GM12878 (cell line): ENCODE measurements around the gene TM7SF3. TPM values are rescaled to one million over a fixed set of nuclear protein-coding genes. Genes with fewer than 3 reads are reported as not detected.

ENCODE experiments used
- ATAC-seq: fragments of 200-7000 bp; cut with Tn5 transposase; 3 replicates; pipeline ENCODE4 v1.9.1; 2020; ENCODE audit warnings: mild to moderate bottlenecking, moderate library complexity
- BruUV-seq: library from RNA; stranded (reverse); fragments of 400-500 nt; replicated peaks from 2 replicates; lab custom pipeline; 2021; lab: Mats Ljungman, UMichigan
- CTCF ChIA-PET: fragments of 300-600 bp; sonication (Branson Sonifier 250); formaldehyde crosslinking; extraction: SDS; loops from one replicate; lab custom pipeline; 2021; ENCODE audit warnings: inconsistent platforms; lab: Yijun Ruan, JAX
- POLR2A ChIA-PET: fragments of 350-600 bp; formaldehyde crosslinking; extraction: SDS; loops from one replicate; lab custom pipeline; 2021; ENCODE audit warnings: inconsistent platforms; lab: Charles Lee
- RAD21 ChIA-PET: fragments of 300-600 bp; sonication (Branson Sonifier 250); formaldehyde crosslinking; loops from one replicate; lab custom pipeline; 2023; ENCODE audit warnings: antibody characterized with exemption; ENCODE audit not compliant: unreplicated experiment; lab: Charles Lee
- SMC1A ChIA-PET: fragments of 300-600 bp; sonication (Branson Sonifier 250); formaldehyde crosslinking; loops from one replicate; lab custom pipeline; 2023; ENCODE audit not compliant: unreplicated experiment, uncharacterized antibody; lab: Charles Lee
- DNase-seq: peaks from one replicate; pipeline ENCODE4 v3.0.0-alpha.2; 2011; ENCODE audit warnings: low read depth, low spot score
- FAIRE-seq: peaks from 3 replicates; lab custom pipeline; 2011; peaks lifted over from hg19 to GRCh38; lab: Jason Lieb, UNC
- H2AFZ ChIP-seq: 2 replicates; pipeline ENCODE4 v1.6.0; 2011; ENCODE audit warnings: low read depth, low read length, control low read depth; ENCODE audit not compliant: control insufficient read depth
- H3K27ac ChIP-seq: 2 replicates; pipeline ENCODE4 v1.5.1; 2011; ENCODE audit warnings: control low read depth; ENCODE audit not compliant: control insufficient read depth, insufficient read depth
- H3K27me3 ChIP-seq, 2 experiments: replicated peaks in 1 of 2; 2 replicates each; pipeline versions ENCODE4 v1.6.0 to v1.6.1; 2011; ENCODE audit warnings: low read length in 1 of 2; ENCODE audit not compliant: control insufficient read depth in 2 of 2, insufficient read depth in 2 of 2
- H3K36me3 ChIP-seq, 2 experiments: 2 replicates each; pipeline ENCODE4 v1.5.1; 2011; ENCODE audit warnings: low read length in 1 of 2; ENCODE audit not compliant: control insufficient read depth in 2 of 2, insufficient read depth in 2 of 2
- H3K4me1 ChIP-seq: 2 replicates; pipeline ENCODE4 v1.6.1; 2011; ENCODE audit warnings: mild to moderate bottlenecking, low read length, moderate library complexity, mixed read lengths; ENCODE audit not compliant: control insufficient read depth, insufficient read depth
- H3K4me2 ChIP-seq: 2 replicates; pipeline ENCODE4 v1.6.0; 2011; ENCODE audit warnings: control low read depth; ENCODE audit not compliant: control insufficient read depth, insufficient read depth
- H3K4me3 ChIP-seq: fragments of 200-600 bp; sonication (generic); 2 replicates; pipeline ENCODE4 v1.5.1; 2016
- H3K79me2 ChIP-seq: 2 replicates; pipeline ENCODE4 v1.6.0; 2011; ENCODE audit warnings: low read length; ENCODE audit not compliant: control insufficient read depth, insufficient read depth
- H3K9ac ChIP-seq: 2 replicates; pipeline ENCODE4 v1.8.0; 2011; ENCODE audit warnings: low read length, control low read depth, mixed read lengths; ENCODE audit not compliant: control insufficient read depth, insufficient read depth
- H3K9me3 ChIP-seq: replicated peaks from 3 replicates; pipeline ENCODE4 v1.5.1; 2011; ENCODE audit warnings: mild to moderate bottlenecking, low read length; ENCODE audit not compliant: control insufficient read depth, insufficient read depth
- H4K20me1 ChIP-seq: 2 replicates; pipeline ENCODE4 v1.6.0; 2011; ENCODE audit not compliant: control insufficient read depth, insufficient read depth
- BMI1 ChIP-seq: fragments of 450-650 bp; IDR thresholded peaks from 2 replicates; pipeline ENCODE4 v1.6.1; 2016; ENCODE audit warnings: mild to moderate bottlenecking, moderate library complexity, borderline replicate concordance
- IKZF2 ChIP-seq, 2 experiments: fragments of 450-650 bp; IDR thresholded peaks; 2 replicates each; pipeline ENCODE4 v1.6.1; 2017; ENCODE audit warnings: mild to moderate bottlenecking in 2 of 2, moderate library complexity in 2 of 2
- MAX ChIP-seq: IDR thresholded peaks from 2 replicates; pipeline ENCODE4 v1.6.1; 2012; ENCODE audit warnings: low read depth, low read length, improper control_type of control experiment
- MTA3 ChIP-seq: IDR thresholded peaks from 2 replicates; pipeline ENCODE4 v1.6.1; 2012; ENCODE audit warnings: low read length, inconsistent platforms, borderline replicate concordance
- MXI1 ChIP-seq: fragments of 150-350 bp; IDR thresholded peaks from 2 replicates; pipeline ENCODE4 v1.6.1; 2011; ENCODE audit warnings: low read depth, mild to moderate bottlenecking, inconsistent platforms, low read length, improper control_type of control experiment
- NRF1 ChIP-seq: conservative IDR thresholded peaks from 2 replicates; pipeline ENCODE4 v1.6.1; 2011; ENCODE audit warnings: mild to moderate bottlenecking, low read depth, low read length, improper control_type of control experiment
- PBX3 ChIP-seq: IDR thresholded peaks from 2 replicates; pipeline ENCODE4 v1.6.1; 2011; ENCODE audit warnings: mild to moderate bottlenecking, low read depth, low read length, moderate library complexity; ENCODE audit not compliant: insufficient replicate concordance
- PKNOX1 ChIP-seq: fragments of 450-650 bp; IDR thresholded peaks from 2 replicates; pipeline ENCODE4 v1.6.1; 2016; ENCODE audit warnings: mild to moderate bottlenecking
- SIN3A ChIP-seq: IDR thresholded peaks from 2 replicates; pipeline ENCODE4 v1.6.1; 2012; ENCODE audit warnings: low read depth, low read length, improper control_type of control experiment
- SPI1 ChIP-seq: IDR thresholded peaks from 2 replicates; pipeline ENCODE4 v1.6.1; 2011; ENCODE audit warnings: low read depth, mild to moderate bottlenecking, low read length, moderate library complexity, borderline replicate concordance; ENCODE audit not compliant: insufficient read depth
- TCF7 ChIP-seq: IDR thresholded peaks from 2 replicates; pipeline ENCODE4 v1.6.1; 2014; ENCODE audit warnings: antibody characterized with exemption, borderline replicate concordance
- WGBS: methylation state at CpG from one replicate; pipeline ENCODE4 v1.1.6; 2016; ENCODE audit warnings: low lambda C conversion rate; ENCODE audit not compliant: insufficient replicate concordance, insufficient coverage; ENCODE audit errors: missing lambda C conversion rate; 5-methylcytosine and 5-hydroxymethylcytosine counted together
- in situ Hi-C: fragments of 300-500 bp; cut with MboI; formaldehyde crosslinking; loops from 9 replicates; pipeline ENCODE4 v1.14.3; 2018; ENCODE audit warnings: mixed read lengths
- intact Hi-C: fragments of 100-400 bp; cut with micrococcal nuclease; formaldehyde crosslinking; loops from one replicate; pipeline ENCODE4 v1.14.2; 2022; ENCODE audit not compliant: unreplicated experiment
- polyA plus RNA-seq, 11 experiments: library from polyadenylated mRNA; depleted of rRNA in 4 of 11; unstranded in 6 of 11; stranded (reverse) in 5 of 11; fragments of >200 nt; fragmentation: Nextera tagmentation in 4 of 11; fragmentation: Illumina TruSeq in 1 of 11; extraction: Ambion mirVana in 4 of 11; extraction: Trizol in 1 of 11; gene quantifications; 1 replicate in 1 of 11; 2 replicates in 10 of 11; pipeline versions ENCODE4 v1.2.1 to v1.2.3, GENCODE V29; 2011 to 2016; ENCODE audit warnings: inconsistent platforms in 2 of 11, missing spikeins in 2 of 11, low read depth in 1 of 11
- total RNA-seq, 4 experiments: library from RNA; depleted of rRNA in 3 of 4; stranded (reverse); fragments of >200 nt in 3 of 4; fragmentation: Illumina TruSeq in 1 of 4; extraction: Trizol in 1 of 4; gene quantifications; 2 replicates each; pipeline versions ENCODE4 v1.2.1 to v1.2.3, GENCODE V29; 2013 to 2021

Gene TM7SF3
- total and polyA plus RNA-seq, 10 of the 15 experiments (the other 5 are each of a cell fraction or from before 2014, with no cell fraction given): 31.4 to 341 (median 74.8) TPM

GRCh38 chr12:26939192-26939832 is 74.9 kb downstream of the TM7SF3 start:
- ATAC-seq (peak; percentile 23), DNase-seq (peak; percentile 34), FAIRE-seq (no peak)
- no peaks in the 10 kb centered on the region for H4K20me1 ChIP-seq
- peaks cover 1% of the 10 kb centered on the region; the same call in 1 of the 3 replicates for H3K9me3 ChIP-seq
- H3K4me3 ChIP-seq: peak overlapping the region; percentile 99
- CTCF ChIA-PET: interaction anchor here (0.6 to 0.7 kb wide), 2 partner anchors 60 to 76 kb away, joined by 3 to 4 read pairs; no protein-coding TSS in a partner anchor
- intact Hi-C loops: loop anchor here (2.0 to 10.0 kb wide), 3 partner anchors 75 to 305 kb away; partner anchors contain the start of genes STK38L and TM7SF3
- TSS peak; percentile 66 for BruUV-seq
- no peaks in the 10 kb centered on the region for H3K27me3 ChIP-seq
- WGBS: under 1% methylated on average over 9 of the region's 9 CpGs
- SMC1A ChIA-PET: interaction anchor here (1.0 to 2.0 kb wide), 3 partner anchors 32 to 74 kb away, joined by 3 to 13 read pairs (median 5); no protein-coding TSS in a partner anchor
- H3K79me2 ChIP-seq: peaks cover 100% of the 10 kb centered on the region
- POLR2A ChIA-PET: interaction anchor here (1.2 kb wide), 1 partner anchor 71 kb away, joined by 5 read pairs; no protein-coding TSS in a partner anchor
- H3K4me1 ChIP-seq: peaks cover 8% of the 10 kb centered on the region
- RAD21 ChIA-PET: interaction anchor here (1.2 kb wide), 1 partner anchor 72 kb away, joined by 3 read pairs; no protein-coding TSS in a partner anchor
- TF ChIP-seq MTA3 (no peak), MAX (peak; percentile 70; the same call in 1 of the 2 replicates), PBX3 (peak; percentile 75), SIN3A (peak; percentile 71; the same call in 1 of the 2 replicates), NRF1 (no peak), SPI1 (peak; percentile 64; the same call in 1 of the 2 replicates), TCF7 (no peak), MXI1 (peak; percentile 94), PKNOX1 (peak; percentile 85), IKZF2 (IDR thresholded peaks at IDR 0.05) (peak in 1 of 2 experiments; percentile 17; a peak in 1 of 4 replicates), BMI1 (no peak)
- peak overlapping the region; percentile 86 for H3K9ac ChIP-seq
- peak overlapping the region; percentile 86 for H3K4me2 ChIP-seq
- in situ Hi-C loops: no loop called here
- peak overlapping the region; percentile 94 for H3K27ac ChIP-seq
- H2AFZ ChIP-seq: peak overlapping the region; percentile 26; the same call in 1 of the 2 replicates
- 0 out of 4 replicates have a peak, but pooled peaks cover 0 to 2% of the 10 kb centered on the region in 2 experiments for H3K36me3 ChIP-seq
